Upper lobe of left lung (tissue), 6 donors: Measurements from ENCODE around the gene MARK2. TPM values are rescaled to one million over a fixed set of nuclear protein-coding genes. Genes with fewer than 3 reads are reported as not detected.

Source experiments
- ATAC-seq, 2 donors: fragments of 200-7000 bp; cut with Tn5 transposase; one replicate each; pipeline ENCODE4 v1.9.1; 2022; ENCODE audit warnings: mild to moderate bottlenecking in 2 of 2, moderate library complexity in 2 of 2; ENCODE audit not compliant: low FRiP score in 2 of 2
- DNase-seq, 2 donors: peaks; one replicate each; pipeline ENCODE4 v3.0.0-alpha.2; 2019 to 2020
- H3K27ac ChIP-seq, 4 donors: fragments of 200-600 bp; sonication (generic); one replicate each; pipeline ENCODE4 v1.5.1; 2016 to 2019
- H3K27me3 ChIP-seq, 4 donors: fragments of 200-600 bp; sonication (generic); one replicate each; pipeline ENCODE4 v1.5.1; 2017 to 2019
- H3K36me3 ChIP-seq, 4 donors: fragments of 200-600 bp; sonication (generic); one replicate each; pipeline ENCODE4 v1.5.1; 2016 to 2019
- H3K4me1 ChIP-seq, 4 donors: fragments of 200-600 bp; sonication (generic); one replicate each; pipeline ENCODE4 v1.5.1; 2018 to 2019
- H3K4me3 ChIP-seq, 4 donors: fragments of 200-600 bp; sonication (generic); one replicate each; pipeline ENCODE4 v1.5.1; 2017 to 2019; ENCODE audit warnings: mild to moderate bottlenecking in 2 of 4, moderate library complexity in 1 of 4
- H3K9me3 ChIP-seq, 4 donors: fragments of 200-600 bp; sonication (generic); one replicate each; pipeline ENCODE4 v1.5.1; 2018 to 2019
- CTCF ChIP-seq, 6 experiments: fragments of 450-650 bp in 4 of 6; fragments of 200-600 bp in 2 of 6; sonication (generic) in 2 of 6; IDR thresholded peaks; one replicate each; pipeline ENCODE4 v1.5.1; 2016 to 2019; ENCODE audit warnings: antibody characterized with exemption in 6 of 6
- EP300 ChIP-seq, 4 donors: sonication (generic); formaldehyde crosslinking; IDR thresholded peaks; one replicate each; pipeline ENCODE4 v1.5.1; 2017; ENCODE audit warnings: antibody characterized with exemption in 4 of 4, control low read depth in 2 of 4
- POLR2A ChIP-seq, 4 donors: fragments of 450-650 bp; IDR thresholded peaks; one replicate each; pipeline ENCODE4 v1.5.1; 2016 to 2017; ENCODE audit warnings: antibody characterized with exemption in 4 of 4, mild to moderate bottlenecking in 2 of 4
- POLR2AphosphoS5 ChIP-seq, 2 donors: sonication (generic); formaldehyde crosslinking; IDR thresholded peaks; one replicate each; pipeline ENCODE4 v1.5.1; 2017; ENCODE audit warnings: antibody characterized with exemption in 2 of 2
- WGBS, 2 donors: methylation state at CpG; one replicate each; pipeline ENCODE4 v1.1.5; 2017 to 2018; 5-methylcytosine and 5-hydroxymethylcytosine counted together
- total RNA-seq, 6 donors: library from RNA; depleted of rRNA in 4 of 6; stranded (reverse); fragments of >200 nt in 4 of 6; gene quantifications; one replicate each; pipeline versions ENCODE4 v1.1.0 to v1.2.1, GENCODE V29; 2016 to 2021
- donor health status: DM: no; HTN: no; CAD: no; lungs with moderate emphysema.
- donor health status: DM: no; HTN: yes; CAD: no; lungs with severe emphysema.

MARK2 gene
- total RNA-seq, 6 donors from 2014 or later, result 41.7 to 67.1 (median 50.7) TPM

- DNase-seq (no peak), ATAC-seq (no peak)
- WGBS, 2 donors, result 79 to 86% methylated on average over 12 of the region's 12 CpGs
- H3K4me1 ChIP-seq, result no peaks in the 10 kb centered on the region
- H3K27me3 ChIP-seq, result no peaks in the 10 kb centered on the region
- no peak overlapping the region for H3K27ac ChIP-seq
- TF ChIP-seq POLR2AphosphoS5 (IDR thresholded peaks at IDR 0.05), result no peak
- TF ChIP-seq EP300 (IDR thresholded peaks at IDR 0.05), result no peak
- TF ChIP-seq CTCF (IDR thresholded peaks at IDR 0.05), result no peak
- TF ChIP-seq POLR2A (IDR thresholded peaks at IDR 0.05), result no peak
- no peaks in the 10 kb centered on the region for H3K36me3 ChIP-seq
- H3K9me3 ChIP-seq, result no peaks in the 10 kb centered on the region
- no peak overlapping the region for H3K4me3 ChIP-seq
Observed at GRCh38 chr11:63931876-63932275, 93.0 kb downstream of the MARK2 start.

GRCh38 chr11:63933459-63933858 is 94.5 kb downstream of the MARK2 start:
- no peak overlapping the region for H3K4me3 ChIP-seq
- no peak for DNase-seq
- ATAC-seq, result no peak
- H3K9me3 ChIP-seq, result no peaks in the 10 kb centered on the region
- H3K4me1 ChIP-seq, result peaks cover 4 to 8% (median 5%) of the 10 kb centered on the region in 4 donors
- no peak for TF ChIP-seq CTCF (IDR thresholded peaks at IDR 0.05)
- H3K27me3 ChIP-seq, result no peaks in the 10 kb centered on the region
- H3K36me3 ChIP-seq, result no peaks in the 10 kb centered on the region
- WGBS, 2 donors, result 43 to 87% methylated on average over 1 of the region's 1 CpG
- no peak overlapping the region for H3K27ac ChIP-seq

GRCh38 chr11:63937713-63938478 is 99.0 kb downstream of the MARK2 start:
- ATAC-seq (peak in 1 of 2 donors; percentile 28), DNase-seq (no peak)
- Histone ChIP-seq H3K36me3 (peaks cover 0 to 3% (median 1%) of the 10 kb centered on the region in 4 donors), H3K9me3 (no peaks in the 10 kb centered on the region), H3K27ac (peak overlapping the region in 3 of 4 donors; percentile 69 to 83 (median 76)), H3K27me3 (no peaks in the 10 kb centered on the region), H3K4me3 (peak overlapping the region; percentile 52 to 81 (median 80)), H3K4me1 (peaks cover 5 to 24% (median 15%) of the 10 kb centered on the region in 4 donors)
- TF ChIP-seq POLR2AphosphoS5 (IDR thresholded peaks at IDR 0.05), result no peak
- no peak for TF ChIP-seq POLR2A (IDR thresholded peaks at IDR 0.05)
- TF ChIP-seq EP300 (IDR thresholded peaks at IDR 0.05), result no peak
- no peak for TF ChIP-seq CTCF (IDR thresholded peaks at IDR 0.05)
- WGBS, 2 donors, result 22 to 25% methylated on average over 30 of the region's 30 CpGs

GRCh38 chr11:63938479-63939396 is 99.8 kb downstream of the MARK2 start, which contains the start of gene NAA40:
TSS of gene NAA40 (plus strand) at chr11:63939002. CDS start at chr11:63939097, 95 bp downstream.
- TF ChIP-seq CTCF (IDR thresholded peaks at IDR 0.05) (peak in 5 of 6 experiments; percentile 7 to 42 (median 31)), POLR2A (IDR thresholded peaks at IDR 0.05) (peak in 1 of 4 donors; percentile 27), EP300 (IDR thresholded peaks at IDR 0.05) (no peak), POLR2AphosphoS5 (IDR thresholded peaks at IDR 0.05) (peak; percentile 33 to 36)

More at GRCh38 chr11:63938479-63939396, 99.8 kb downstream of the MARK2 start, which contains the start of gene NAA40:
- Histone ChIP-seq H3K27ac (peak within 1 kb of the TSS; percentile 69 to 83 (median 73)), H3K4me3 (peak within 1 kb of the TSS; percentile 72 to 81 (median 80)), H3K9me3 (no peaks in the 10 kb centered on the region), H3K27me3 (no peaks in the 10 kb centered on the region), H3K36me3 (peaks cover 0 to 3% (median 1%) of the 10 kb centered on the region in 4 donors), H3K4me1 (peaks cover 5 to 24% (median 15%) of the 10 kb centered on the region in 4 donors)
- ATAC-seq (peak; percentile 94), DNase-seq (peak; percentile 97 to 98)
- WGBS, 2 donors, result 0 to 1% methylated on average over 16 to 48 of the region's 92 CpGs
